Measurements from ENCODE around the gene LONRF3. TPM values are rescaled to one million over a fixed set of nuclear protein-coding genes. Genes with fewer than 3 reads are reported as not detected.

LONRF3 gene
- total and polyA plus RNA-seq, 2 experiments from 2014 or later = 0.54 TPM; not detected in 1

DNA sequence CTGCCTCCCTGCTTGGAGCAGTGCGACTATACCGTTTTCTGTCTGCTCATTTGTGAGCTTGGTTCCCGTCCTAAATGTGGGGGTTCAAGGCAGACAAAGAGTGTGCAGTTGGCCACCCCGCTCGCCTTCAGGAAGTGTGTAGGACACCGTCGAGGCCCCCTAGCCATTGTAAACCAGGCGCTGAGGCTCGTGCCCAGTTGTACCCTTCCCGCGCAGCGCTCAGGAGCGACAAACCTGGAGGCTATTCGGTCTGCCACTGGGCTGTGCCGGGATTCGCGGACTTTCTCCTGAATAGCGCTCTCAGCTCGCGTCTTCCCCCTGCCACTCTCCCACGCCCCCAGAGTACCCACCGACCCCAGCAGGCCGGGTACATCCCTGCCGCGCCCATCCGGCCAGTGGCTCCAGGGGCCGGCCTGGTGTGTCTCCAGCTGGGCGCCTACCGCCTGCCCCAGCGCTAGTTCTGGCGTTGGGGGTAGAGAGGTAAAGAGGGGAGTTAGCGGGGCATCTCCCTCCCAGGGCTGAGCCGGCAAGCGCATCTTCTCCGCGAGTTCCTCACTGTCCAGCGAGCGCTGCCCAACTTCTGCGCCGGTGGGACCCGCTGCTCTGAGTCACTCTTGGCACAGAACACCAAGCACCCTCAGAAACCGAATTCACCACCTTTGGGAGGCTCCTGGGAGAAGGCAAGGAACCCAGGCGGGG is 880 bp upstream of the LONRF3 start:
- H3K9ac ChIP-seq = no peak overlapping the region
- no peaks in the 10 kb centered on the region for H3K79me2 ChIP-seq (ENCODE audit: insufficient read depth)
- WGBS, 2 experiments (ENCODE audit: low coverage in 1 of 2, low lambda C conversion rate in 2 of 2, missing lambda C conversion rate in 2 of 2) = 24 to 51% methylated on average over 10 to 26 of the region's 43 CpGs
- in situ Hi-C loops (cut with MboI) = no loop called here
- TF ChIP-seq EZH2 (IDR thresholded peaks at IDR 0.05; ENCODE audit: insufficient read depth, poor library complexity, severe bottlenecking) = no peak
- no peak for TF ChIP-seq EZH2phosphoT487 (IDR thresholded peaks at IDR 0.05; ENCODE audit: insufficient read depth, low read depth)
- H3K4me1 ChIP-seq (ENCODE audit: insufficient read depth) = no peaks in the 10 kb centered on the region
- no peak overlapping the region for H2AFZ ChIP-seq
- H3K9me3 ChIP-seq (ENCODE audit: low read depth) = no peaks in the 10 kb centered on the region
- no peak overlapping the region for H3K4me3 ChIP-seq
- H3K36me3 ChIP-seq (ENCODE audit: low read depth) = no peaks in the 10 kb centered on the region
- H3K4me2 ChIP-seq (ENCODE audit: unreplicated experiment) = no peak overlapping the region
- no peak overlapping the region for H3K27ac ChIP-seq
- H3K9me2 ChIP-seq (ENCODE audit: insufficient read depth) = no peaks in the 10 kb centered on the region
- peaks cover 10% of the 10 kb centered on the region for H3K27me3 ChIP-seq (replicated peaks; ENCODE audit: insufficient read depth)
- peak; percentile 32 for DNase-seq
- H3F3A ChIP-seq (ENCODE audit: insufficient read depth) = no peaks in the 10 kb centered on the region
- H4K20me1 ChIP-seq (ENCODE audit: insufficient read depth) = no peaks in the 10 kb centered on the region

- peak; percentile 53 for DNase-seq
- Histone ChIP-seq H3K79me2 (ENCODE audit: insufficient read depth) (no peaks in the 10 kb centered on the region), H3K27me3 (replicated peaks; ENCODE audit: insufficient read depth) (peaks cover 10% of the 10 kb centered on the region), H3F3A (ENCODE audit: insufficient read depth) (no peaks in the 10 kb centered on the region), H3K4me1 (ENCODE audit: insufficient read depth) (no peaks in the 10 kb centered on the region), H3K27ac (no peak overlapping the region), H3K9me2 (ENCODE audit: insufficient read depth) (no peaks in the 10 kb centered on the region), H3K4me3 (peak overlapping the region; percentile 32), H4K20me1 (ENCODE audit: insufficient read depth) (no peaks in the 10 kb centered on the region), H3K9ac (no peak overlapping the region), H3K4me2 (ENCODE audit: unreplicated experiment) (peak overlapping the region; percentile 85), H3K36me3 (ENCODE audit: low read depth) (no peaks in the 10 kb centered on the region), H3K9me3 (ENCODE audit: low read depth) (no peaks in the 10 kb centered on the region), H2AFZ (peak overlapping the region; percentile 66)
- no peak for TF ChIP-seq EZH2 (IDR thresholded peaks at IDR 0.05; ENCODE audit: insufficient read depth, poor library complexity, severe bottlenecking)
- no peak for TF ChIP-seq EZH2phosphoT487 (IDR thresholded peaks at IDR 0.05; ENCODE audit: insufficient read depth, low read depth)
- WGBS, 2 experiments (ENCODE audit: low coverage in 1 of 2, low lambda C conversion rate in 2 of 2, missing lambda C conversion rate in 2 of 2) = 1% methylated on average over 12 to 43 of the region's 82 CpGs
- in situ Hi-C loops (cut with MboI) = no loop called here
Measured at GRCh38 chrX:118974908-118975671, 672 bp downstream of the LONRF3 start.

DNA sequence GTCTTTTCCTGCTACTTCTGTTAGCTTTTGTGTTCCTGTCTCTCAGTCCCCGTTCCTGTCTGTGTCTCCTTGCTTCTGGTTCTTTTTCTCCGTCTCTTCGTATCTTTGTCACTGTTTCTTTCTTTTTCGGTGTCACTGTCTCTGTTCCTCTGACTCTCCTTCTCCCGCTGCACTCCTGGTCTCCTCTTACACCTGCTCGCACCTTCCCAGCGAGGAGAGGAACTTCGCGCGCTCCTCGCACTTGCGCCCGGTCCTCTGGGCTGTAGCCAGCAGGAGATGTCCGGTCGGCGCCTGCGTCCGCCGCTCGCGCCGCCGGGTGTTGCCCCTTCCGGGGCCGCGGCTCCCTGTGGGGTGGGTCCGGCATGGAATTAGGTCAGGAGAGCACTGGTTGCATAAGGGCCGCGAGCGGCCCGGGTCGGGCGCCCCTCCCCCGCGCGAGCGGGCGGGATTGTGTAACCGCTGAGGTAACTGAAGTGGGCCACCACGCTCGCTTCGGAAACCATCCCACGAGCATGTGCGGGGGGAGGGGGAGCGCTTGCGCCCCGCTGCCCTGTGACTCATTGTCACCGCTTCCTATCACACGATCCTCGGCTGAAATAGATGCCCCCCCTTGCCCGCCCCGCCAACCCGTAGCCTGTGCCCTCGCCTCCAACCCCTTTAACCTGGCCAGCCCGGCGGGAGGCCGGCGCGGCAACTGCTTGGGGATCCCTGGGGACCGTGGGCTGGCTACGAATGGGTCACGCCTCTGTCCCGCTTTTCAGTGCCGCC is 1.6 kb downstream of the LONRF3 start:
- Histone ChIP-seq H3K9me3 (ENCODE audit: low read depth) (no peaks in the 10 kb centered on the region), H3K4me3 (peak overlapping the region; percentile 69), H3K4me2 (ENCODE audit: unreplicated experiment) (peak overlapping the region; percentile 85), H3K36me3 (ENCODE audit: low read depth) (no peaks in the 10 kb centered on the region), H3F3A (ENCODE audit: insufficient read depth) (no peaks in the 10 kb centered on the region), H3K27me3 (replicated peaks; ENCODE audit: insufficient read depth) (peaks cover 10% of the 10 kb centered on the region), H3K4me1 (ENCODE audit: insufficient read depth) (no peaks in the 10 kb centered on the region), H3K9me2 (ENCODE audit: insufficient read depth) (no peaks in the 10 kb centered on the region), H3K79me2 (ENCODE audit: insufficient read depth) (no peaks in the 10 kb centered on the region), H2AFZ (peak overlapping the region; percentile 81), H4K20me1 (ENCODE audit: insufficient read depth) (no peaks in the 10 kb centered on the region), H3K9ac (0 out of 2 replicates have a peak overlapping the region, but pooled peaks have one; percentile 28), H3K27ac (no peak overlapping the region)
- in situ Hi-C loops (cut with MboI) = no loop called here
- WGBS, 2 experiments (ENCODE audit: low coverage in 1 of 2, low lambda C conversion rate in 2 of 2, missing lambda C conversion rate in 2 of 2) = 5 to 6% methylated on average over 23 to 27 of the region's 64 CpGs
- peak; percentile 50 for DNase-seq
- TF ChIP-seq EZH2phosphoT487 (IDR thresholded peaks at IDR 0.05; ENCODE audit: insufficient read depth, low read depth) = 0 out of 2 replicates have a peak, but pooled peaks have one; percentile 30
- TF ChIP-seq EZH2 (IDR thresholded peaks at IDR 0.05; ENCODE audit: insufficient read depth, poor library complexity, severe bottlenecking) = no peak

Data from GM23248 (cell line).